ENCODE data around the gene C17orf67. TPM values are rescaled to one million over a fixed set of nuclear protein-coding genes. Genes with fewer than 3 reads are reported as not detected.

Gene C17orf67
- total and polyA plus RNA-seq, 2 of the 13 experiments (the other 11 are each of a cell fraction or from before 2014, with no cell fraction given): 0.41 to 0.86 TPM

GRCh38 chr17:56834380-56835263, 902 bp upstream of the C17orf67 start (continued):
- TF ChIP-seq KLF6 (CRISPR knock-in tag; IDR thresholded peaks at IDR 0.05) (peak; percentile 2; the same call in 1 of the 2 replicates), ZNF556 (CRISPR knock-in tag; IDR thresholded peaks at IDR 0.05; ENCODE audit: borderline replicate concordance) (peak; percentile 52; the same call in 1 of the 2 replicates), SATB2 (CRISPR knock-in tag; IDR thresholded peaks at IDR 0.05) (0 out of 2 replicates have a peak, but pooled peaks have one; percentile 20), ZFP91 (CRISPR knock-in tag; IDR thresholded peaks at IDR 0.05; ENCODE audit: borderline replicate concordance) (peak; percentile 71; the same call in 1 of the 2 replicates), HNF4G (IDR thresholded peaks at IDR 0.05; ENCODE audit: borderline replicate concordance, low read depth, low read length) (no peak), HNF4G (CRISPR knock-in tag; IDR thresholded peaks at IDR 0.05; ENCODE audit: borderline replicate concordance, low read depth) (no peak), ZNF770 (CRISPR knock-in tag; IDR thresholded peaks at IDR 0.05) (peak; percentile 36), RFX5 (IDR thresholded peaks at IDR 0.05; ENCODE audit: low read depth, low read length) (no peak), SP4 (CRISPR knock-in tag; IDR thresholded peaks at IDR 0.05) (no peak; the same call in 1 of the 2 replicates), ZNF225 (CRISPR knock-in tag; IDR thresholded peaks at IDR 0.05) (0 out of 2 replicates have a peak, but pooled peaks have one; percentile 28), ZFP41 (CRISPR knock-in tag; IDR thresholded peaks at IDR 0.05; ENCODE audit: borderline replicate concordance) (0 out of 2 replicates have a peak, but pooled peaks have one; percentile 5), POLR2G (IDR thresholded peaks at IDR 0.05; ENCODE audit: low read depth, low read length) (0 out of 2 replicates have a peak, but pooled peaks have one; percentile 4), SALL1 (CRISPR knock-in tag; IDR thresholded peaks at IDR 0.05) (peak; percentile 6; the same call in 1 of the 2 replicates), PHF8 (CRISPR knock-in tag; IDR thresholded peaks at IDR 0.05) (peak; percentile 67), ISL2 (CRISPR knock-in tag; IDR thresholded peaks at IDR 0.05) (peak; percentile 24; the same call in 1 of the 2 replicates), CSRNP1 (CRISPR knock-in tag; IDR thresholded peaks at IDR 0.05) (0 out of 2 replicates have a peak, but pooled peaks have one; percentile 10), KMT2A (CRISPR knock-in tag; IDR thresholded peaks at IDR 0.05) (peak; percentile 53; the same call in 1 of the 2 replicates), GMEB1 (CRISPR knock-in tag; IDR thresholded peaks at IDR 0.05; ENCODE audit: borderline replicate concordance) (peak; percentile 21; the same call in 1 of the 2 replicates), DRAP1 (CRISPR knock-in tag; IDR thresholded peaks at IDR 0.05) (no peak), CBX5 (CRISPR knock-in tag; IDR thresholded peaks at IDR 0.05; ENCODE audit: borderline replicate concordance) (no peak; the same call in 1 of the 2 replicates), CHCHD3 (CRISPR knock-in tag; IDR thresholded peaks at IDR 0.05) (peak; percentile 95)
